ENCODE data around the gene ANO9. TPM values are rescaled to one million over a fixed set of nuclear protein-coding genes. Genes with fewer than 3 reads are reported as not detected.

Gene ANO9
- total RNA-seq, 4 donors from 2014 or later, result 11.0 to 22.1 (median 16.2) TPM

- WGBS, 2 donors, result 73 to 88% methylated on average over 3 to 22 of the region's 23 CpGs
- TF ChIP-seq POLR2A (IDR thresholded peaks at IDR 0.05) (no peak), CTCF (IDR thresholded peaks at IDR 0.05) (no peak)
- H3K4me3 ChIP-seq, result no peak overlapping the region
- intact Hi-C loops (cut with DNase I), result loop anchor here (5.0 kb wide), 1 partner anchor 67 kb away; no protein-coding TSS in a partner anchor
- no peaks in the 10 kb centered on the region for H3K27me3 ChIP-seq
- H3K36me3 ChIP-seq, result peaks cover 0 to 63% (median 0%) of the 10 kb centered on the region in 3 donors
- H3K4me1 ChIP-seq, result peaks cover 12 to 23% (median 13%) of the 10 kb centered on the region in 3 donors
- no peaks in the 10 kb centered on the region for H3K9me3 ChIP-seq
- H3K27ac ChIP-seq, result no peak overlapping the region
- DNase-seq, result no peak
Measured at GRCh38 chr11:455566-456147, 13.8 kb upstream of the ANO9 start.

GRCh38 chr11:454801-455565 is 13.2 kb upstream of the ANO9 start:
- WGBS, 2 donors, result 61 to 64% methylated on average over 9 to 10 of the region's 14 CpGs
- TF ChIP-seq POLR2A (IDR thresholded peaks at IDR 0.05) (no peak), CTCF (IDR thresholded peaks at IDR 0.05) (no peak)
- Histone ChIP-seq H3K36me3 (peaks cover 0 to 56% (median 0%) of the 10 kb centered on the region in 3 donors), H3K27me3 (no peaks in the 10 kb centered on the region), H3K27ac (no peak overlapping the region), H3K9me3 (no peaks in the 10 kb centered on the region), H3K4me3 (no peak overlapping the region), H3K4me1 (peaks cover 12 to 25% (median 13%) of the 10 kb centered on the region in 3 donors)
- DNase-seq, result no peak
- intact Hi-C loops (cut with DNase I), result loop anchor here (5.0 kb wide), 1 partner anchor 67 kb away; no protein-coding TSS in a partner anchor

GRCh38 chr11:454043-454442 is 12.2 kb upstream of the ANO9 start:
- Histone ChIP-seq H3K27ac (no peak overlapping the region), H3K27me3 (no peaks in the 10 kb centered on the region), H3K36me3 (peaks cover 0 to 49% (median 0%) of the 10 kb centered on the region in 3 donors), H3K4me3 (no peak overlapping the region), H3K9me3 (no peaks in the 10 kb centered on the region), H3K4me1 (peaks cover 19 to 35% (median 21%) of the 10 kb centered on the region in 3 donors)
- WGBS, 2 donors, result 84 to 92% methylated on average over 8 to 9 of the region's 9 CpGs
- intact Hi-C loops (cut with DNase I), result no loop called here
- DNase-seq, result no peak
- TF ChIP-seq CTCF (IDR thresholded peaks at IDR 0.05) (no peak), POLR2A (IDR thresholded peaks at IDR 0.05) (no peak)

GRCh38 chr11:453564-453963 is 11.8 kb upstream of the ANO9 start:
- no peak overlapping the region for H3K27ac ChIP-seq
- no peaks in the 10 kb centered on the region for H3K27me3 ChIP-seq
- no peak overlapping the region for H3K4me3 ChIP-seq
- H3K4me1 ChIP-seq, result peaks cover 21 to 39% (median 24%) of the 10 kb centered on the region in 3 donors
- DNase-seq, result no peak
- intact Hi-C loops (cut with DNase I), result no loop called here
- H3K9me3 ChIP-seq, result no peaks in the 10 kb centered on the region
- WGBS, 2 donors, result 96 to 100% methylated on average over 1 to 5 of the region's 13 CpGs
- TF ChIP-seq CTCF (IDR thresholded peaks at IDR 0.05) (no peak), POLR2A (IDR thresholded peaks at IDR 0.05) (no peak)
- peaks cover 0 to 49% (median 0%) of the 10 kb centered on the region in 3 donors for H3K36me3 ChIP-seq

- intact Hi-C loops (cut with DNase I), result no loop called here
- peaks cover 21 to 43% (median 26%) of the 10 kb centered on the region in 3 donors for H3K4me1 ChIP-seq
Measured at GRCh38 chr11:452916-453527, 11.2 kb upstream of the ANO9 start.

More at GRCh38 chr11:452916-453527, 11.2 kb upstream of the ANO9 start:
- Histone ChIP-seq H3K36me3 (peaks cover 0 to 49% (median 0%) of the 10 kb centered on the region in 3 donors), H3K9me3 (no peaks in the 10 kb centered on the region), H3K27ac (no peak overlapping the region), H3K4me3 (no peak overlapping the region), H3K27me3 (no peaks in the 10 kb centered on the region)
- no peak for DNase-seq
- WGBS, 2 donors, result 89 to 90% methylated on average over 11 of the region's 19 CpGs
- TF ChIP-seq CTCF (IDR thresholded peaks at IDR 0.05) (no peak), POLR2A (IDR thresholded peaks at IDR 0.05) (no peak)

Measured in esophagus squamous epithelium (tissue), 5 donors.